NCI-H460 (cell line): ENCODE results near the gene SLC30A5. TPM values are rescaled to one million over a fixed set of nuclear protein-coding genes. Genes with fewer than 3 reads are reported as not detected.
"Not testable (repeated sequence)": the region's sequence is repeated elsewhere in the genome, so short reads cannot be mapped to it uniquely, and the experiment has no call there.

ENCODE experiments used
- DNase-seq: peaks from one replicate; pipeline ENCODE4 v3.0.0-alpha.2; 2016; ENCODE audit warnings: low read depth; ENCODE audit errors: extremely low read depth
- polyA plus RNA-seq: library from polyadenylated mRNA; depleted of rRNA; stranded (reverse); fragments of >200 nt; gene quantifications from 2 replicates; pipeline ENCODE4 v1.2.3, GENCODE V29; 2014; cell fraction: nucleus; rRNA removed
- total RNA-seq: library from RNA; depleted of rRNA; stranded (reverse); fragments of >200 nt; shearing (Covaris generic); gene quantifications from 2 replicates; pipeline ENCODE4 v1.2.3, GENCODE V29; 2014; rRNA removed

SLC30A5 gene
- 80.3 and 90.2 TPM in 2 replicates for total RNA-seq
- polyA plus RNA-seq = 68.0 and 69.7 TPM in 2 replicates

- peak; percentile 100 for DNase-seq
These were observed at the start of gene SLC30A5 for GRCh38 chr5:69093771-69094482. SLC30A5 (plus strand) TSS chr5:69094014; CDS start chr5:69094256, 242 bp downstream.

GRCh38 chr5:69045213-69045612, 48.6 kb upstream of the SLC30A5 start:
- not testable (repeated sequence) for DNase-seq

GRCh38 chr5:69046375-69046957, 47.3 kb upstream of the SLC30A5 start:
- DNase-seq = peak; percentile 62

GRCh38 chr5:69048230-69048629, 45.6 kb upstream of the SLC30A5 start:
- DNase-seq = peak; percentile 14

GRCh38 chr5:69049151-69049550, 44.7 kb upstream of the SLC30A5 start:
- DNase-seq = no peak

GRCh38 chr5:69049796-69050195, 44.0 kb upstream of the SLC30A5 start:
- DNase-seq = no peak

GRCh38 chr5:69050214-69050613, 43.6 kb upstream of the SLC30A5 start:
- no peak for DNase-seq

GRCh38 chr5:69052181-69052580, 41.6 kb upstream of the SLC30A5 start:
- no peak for DNase-seq

- no peak for DNase-seq
These were observed 18.9 kb upstream of the SLC30A5 start for GRCh38 chr5:69074664-69075521.

GRCh38 chr5:69075522-69076179, 18.2 kb upstream of the SLC30A5 start:
- no peak for DNase-seq

GRCh38 chr5:69078921-69079540, 14.8 kb upstream of the SLC30A5 start:
- no peak for DNase-seq

- no peak for DNase-seq
These were observed 14.3 kb upstream of the SLC30A5 start for GRCh38 chr5:69079556-69079955.

- peak; percentile 24 for DNase-seq
These were observed 10.4 kb upstream of the SLC30A5 start for GRCh38 chr5:69083412-69083811.

- no peak for DNase-seq
These were observed 9.6 kb upstream of the SLC30A5 start for GRCh38 chr5:69084195-69084594.

GRCh38 chr5:69084903-69085302, 8.9 kb upstream of the SLC30A5 start:
- DNase-seq = no peak

GRCh38 chr5:69086206-69086605, 7.6 kb upstream of the SLC30A5 start:
- DNase-seq = no peak

- not testable (repeated sequence) for DNase-seq
These were observed 5.8 kb upstream of the SLC30A5 start for GRCh38 chr5:69088006-69088405.

- no peak for DNase-seq
These were observed 3.7 kb upstream of the SLC30A5 start for GRCh38 chr5:69090158-69090557.

- no peak for DNase-seq
These were observed 2.0 kb upstream of the SLC30A5 start for GRCh38 chr5:69091771-69092170.

- no peak for DNase-seq
These were observed 845 bp upstream of the SLC30A5 start for GRCh38 chr5:69092969-69093368.
